LHCN-M2 (cell line): ENCODE measurements around the gene ITGB8. TPM values are rescaled to one million over a fixed set of nuclear protein-coding genes. Genes with fewer than 3 reads are reported as not detected.

Experiments
- DNase-seq: peaks from one replicate; pipeline ENCODE4 v3.0.0-alpha.2; 2012; ENCODE audit warnings: low read depth
- total RNA-seq: library from RNA; depleted of rRNA; stranded (reverse); fragments of >200 nt; gene quantifications from 2 replicates; pipeline ENCODE4 v1.2.3, GENCODE V29; 2014

ITGB8 gene
- total RNA-seq, 1 experiment from 2014 or later: 7.2 TPM

GRCh38 chr7:20340839-20341238 is 10.1 kb downstream of the ITGB8 start:
- no peak for DNase-seq

DNA sequence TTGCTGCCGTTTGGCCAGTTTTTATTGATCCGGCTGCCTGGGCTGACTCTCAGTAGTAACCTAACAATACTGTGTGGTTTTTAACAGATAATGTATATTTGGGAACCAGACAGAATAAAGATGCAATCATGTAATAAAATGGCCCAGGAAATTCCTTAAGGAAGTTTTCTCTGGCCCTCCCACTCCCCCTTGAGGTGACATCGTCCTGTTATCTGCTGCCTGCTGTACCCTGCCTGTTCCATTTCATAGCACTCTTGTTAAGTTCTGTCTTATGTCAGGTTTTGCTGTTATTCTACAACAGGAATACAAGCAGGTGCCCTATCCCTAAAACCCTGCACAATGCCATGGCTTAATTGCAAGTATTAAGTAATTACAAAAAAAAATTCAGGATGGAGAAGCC is 12.5 kb downstream of the ITGB8 start:
- DNase-seq: no peak

GRCh38 chr7:20343941-20344340 is 13.2 kb downstream of the ITGB8 start:
- no peak for DNase-seq

DNA sequence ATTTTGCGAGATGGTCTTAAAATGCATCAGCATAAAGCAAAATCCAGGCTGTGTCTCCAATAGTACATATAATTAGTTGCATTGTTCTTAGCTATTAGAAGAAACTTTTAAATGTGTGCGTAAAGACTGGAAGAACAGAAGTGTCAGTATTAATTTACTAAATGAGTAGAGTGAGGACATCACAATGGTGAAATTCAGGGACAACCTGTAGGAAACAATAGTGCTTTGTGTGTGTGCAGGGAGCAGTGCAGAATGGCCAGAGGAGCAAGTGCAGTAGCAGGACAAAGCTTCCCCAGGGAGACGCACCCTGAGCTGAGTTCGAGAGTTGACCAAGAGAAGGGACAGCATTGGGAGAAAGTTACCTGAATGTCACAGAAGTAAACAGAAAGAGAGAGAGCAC is 13.7 kb downstream of the ITGB8 start:
- DNase-seq: no peak

DNA sequence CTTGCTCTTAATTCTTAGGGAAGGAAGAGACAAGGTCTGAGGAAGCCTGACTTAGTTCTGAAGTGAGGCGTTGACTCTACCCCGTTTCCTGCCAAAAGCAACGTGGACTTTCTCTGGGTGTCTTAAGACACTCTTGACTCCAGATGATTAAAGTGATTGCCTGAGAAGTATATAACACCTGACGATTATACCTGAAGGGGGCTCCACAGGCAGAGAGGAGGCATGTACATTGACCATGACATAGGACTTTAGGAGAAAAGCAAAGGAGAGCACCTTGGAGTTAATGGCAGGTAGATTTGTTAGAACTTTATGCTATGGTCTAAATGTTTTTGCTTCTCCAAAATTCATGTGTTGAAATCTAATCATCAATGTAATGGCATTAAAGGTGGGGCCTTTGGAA is 15.9 kb downstream of the ITGB8 start:
- no peak for DNase-seq

- DNase-seq: no peak
Observed at GRCh38 chr7:20347680-20348079, 17.0 kb downstream of the ITGB8 start.

- DNase-seq: no peak
Observed at GRCh38 chr7:20348125-20348807, 17.6 kb downstream of the ITGB8 start.

GRCh38 chr7:20350518-20350951 is 19.8 kb downstream of the ITGB8 start:
- no peak for DNase-seq

DNA sequence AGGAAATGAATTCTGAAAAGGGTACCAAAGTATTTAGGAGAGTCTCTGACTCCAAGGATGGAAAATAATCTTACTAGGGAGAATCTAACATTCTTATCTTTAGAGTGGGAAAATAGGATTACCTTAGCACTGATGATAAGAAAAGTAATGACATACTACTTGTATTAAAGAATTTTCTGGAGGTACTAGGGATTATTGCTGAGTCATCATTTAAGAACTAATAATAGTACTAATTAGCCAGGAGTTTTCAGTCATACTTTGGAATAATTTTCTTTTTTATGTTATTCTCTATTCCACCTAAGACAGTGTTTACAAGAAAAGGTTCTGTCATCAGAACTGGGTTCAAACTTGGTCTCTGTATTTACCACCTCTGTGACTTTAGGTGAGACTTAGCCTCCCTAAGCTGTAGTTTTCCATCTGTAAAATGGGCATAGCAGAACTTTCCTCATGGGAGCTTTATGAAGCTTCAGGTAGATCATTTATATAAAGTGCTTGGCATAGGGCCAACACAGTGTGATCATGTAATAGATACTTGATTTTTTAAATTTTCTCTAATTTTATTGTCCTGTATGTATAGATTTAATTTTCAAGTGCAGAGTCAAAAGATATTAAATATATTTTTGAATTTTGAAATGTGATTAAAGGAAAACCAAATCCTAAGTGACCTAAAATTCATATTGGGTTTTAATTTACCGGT is 20.4 kb downstream of the ITGB8 start:
- no peak for DNase-seq

DNA sequence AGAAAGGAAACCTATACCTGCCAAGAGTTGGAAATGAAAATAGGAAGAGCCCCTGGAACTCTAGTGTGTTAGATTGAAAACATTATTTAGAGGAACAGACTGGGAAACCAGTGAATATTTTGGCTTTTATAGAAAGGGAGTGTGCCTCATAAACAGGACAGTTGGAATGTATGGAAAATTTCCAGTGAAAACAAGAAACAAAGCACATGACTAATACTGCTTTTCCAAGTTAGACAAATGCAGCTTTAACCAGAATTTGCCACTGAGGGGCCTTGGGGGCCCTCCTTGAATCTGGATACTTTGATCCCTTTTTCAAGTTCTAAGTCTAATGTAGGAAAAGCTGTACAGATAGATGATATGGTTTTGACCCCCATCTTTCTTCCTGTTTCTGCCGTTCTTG is 21.2 kb downstream of the ITGB8 start:
- DNase-seq: peak; percentile 78

DNA sequence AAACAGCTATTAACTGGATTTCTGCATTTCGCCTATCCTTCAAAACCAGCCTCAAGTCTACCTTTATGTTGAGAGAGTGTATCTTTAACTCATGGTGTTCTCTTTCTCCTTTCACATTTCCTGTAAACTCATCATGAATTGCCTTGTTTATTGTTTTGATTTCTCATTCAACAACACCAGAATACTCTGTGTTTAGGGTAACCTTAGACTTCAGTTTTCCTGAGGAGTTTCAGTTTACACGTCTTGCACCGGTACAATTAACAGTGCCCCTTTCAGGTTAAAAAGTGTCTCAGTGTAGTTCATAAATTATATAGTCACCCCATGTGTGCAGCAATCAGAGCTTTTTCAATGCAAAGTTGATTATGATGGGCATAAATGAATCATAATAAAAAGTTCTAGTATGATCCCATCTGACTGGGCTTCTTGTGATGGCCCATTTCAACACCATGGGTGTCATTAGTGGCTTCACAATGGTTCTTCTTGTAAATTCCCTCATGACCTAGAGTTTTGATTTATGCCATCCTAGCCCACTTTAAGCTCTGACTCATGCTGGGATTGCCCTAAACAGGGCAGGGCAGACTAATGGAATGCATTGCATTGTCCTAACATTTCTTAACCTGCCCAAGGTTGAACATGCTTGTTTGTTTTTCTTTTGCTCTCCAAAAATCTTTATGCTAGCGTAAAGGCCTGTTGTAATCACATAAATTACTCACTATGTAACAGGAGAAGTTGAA is 22.0 kb downstream of the ITGB8 start:
- DNase-seq: peak; percentile 91

DNA sequence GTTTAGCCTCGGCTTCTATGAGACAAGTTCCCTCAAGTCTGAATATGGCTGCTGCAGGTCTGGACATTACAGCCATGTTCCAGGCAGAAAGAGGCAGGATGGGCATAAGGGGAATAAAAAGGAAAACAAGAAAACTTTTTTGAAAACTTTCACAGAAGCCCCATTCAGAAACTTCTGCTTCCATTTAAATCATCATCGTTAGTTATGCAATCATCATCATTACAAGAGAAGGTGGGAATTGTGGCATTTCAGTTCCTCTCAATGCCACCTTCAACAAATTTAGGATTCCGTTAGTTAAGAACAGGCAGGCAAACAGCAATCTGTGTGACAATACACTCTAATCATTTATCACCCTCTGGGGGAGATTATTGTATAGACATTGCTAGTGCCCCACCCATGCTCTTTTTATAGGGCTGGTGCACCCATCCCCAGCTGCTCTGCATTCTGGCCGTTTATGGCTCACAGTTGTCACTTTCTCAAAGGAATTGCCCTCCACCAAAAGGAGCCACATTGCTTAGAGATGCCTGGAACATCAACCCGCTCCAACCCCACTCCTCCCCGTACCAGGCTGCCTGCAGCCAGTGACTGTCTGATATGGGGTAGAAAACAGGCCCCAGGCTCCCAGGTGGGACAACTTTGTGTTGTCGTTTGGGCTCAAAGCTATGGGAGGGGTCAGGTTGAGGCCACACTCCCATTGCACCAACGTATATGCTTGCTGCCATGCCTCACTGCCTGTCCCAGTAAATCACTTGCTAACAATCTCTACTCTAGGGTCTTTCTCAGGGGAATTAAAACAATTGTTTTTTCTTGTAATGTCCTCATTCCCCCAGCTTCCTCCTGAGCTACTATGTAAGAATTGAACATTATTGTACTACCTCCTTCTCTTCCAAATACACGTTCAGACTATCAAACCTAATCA is 24.2 kb downstream of the ITGB8 start:
- no peak for DNase-seq

DNA sequence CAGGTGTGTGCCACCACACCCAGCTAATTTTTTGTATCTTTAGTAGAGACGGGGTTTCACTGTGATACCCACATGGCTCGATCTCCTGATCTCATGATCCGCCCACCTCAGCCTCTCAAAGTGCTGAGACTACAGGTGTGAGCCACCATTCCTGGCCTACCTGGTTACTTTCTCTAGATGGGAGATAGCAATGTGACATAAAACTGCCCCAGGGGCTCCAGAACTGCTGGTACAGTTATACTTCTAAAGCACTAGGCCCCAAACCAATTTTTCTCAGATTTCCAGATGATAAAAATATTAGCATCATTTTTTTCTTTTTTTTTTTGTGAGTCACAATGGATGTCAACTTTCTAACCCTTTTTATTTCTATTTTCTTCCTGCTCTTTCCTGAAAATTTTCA is 27.4 kb downstream of the ITGB8 start:
- no peak for DNase-seq

- DNase-seq: no peak
Observed at GRCh38 chr7:20358762-20359282, 28.1 kb downstream of the ITGB8 start.

- DNase-seq: no peak
Observed at GRCh38 chr7:20359341-20359963, 28.8 kb downstream of the ITGB8 start.

DNA sequence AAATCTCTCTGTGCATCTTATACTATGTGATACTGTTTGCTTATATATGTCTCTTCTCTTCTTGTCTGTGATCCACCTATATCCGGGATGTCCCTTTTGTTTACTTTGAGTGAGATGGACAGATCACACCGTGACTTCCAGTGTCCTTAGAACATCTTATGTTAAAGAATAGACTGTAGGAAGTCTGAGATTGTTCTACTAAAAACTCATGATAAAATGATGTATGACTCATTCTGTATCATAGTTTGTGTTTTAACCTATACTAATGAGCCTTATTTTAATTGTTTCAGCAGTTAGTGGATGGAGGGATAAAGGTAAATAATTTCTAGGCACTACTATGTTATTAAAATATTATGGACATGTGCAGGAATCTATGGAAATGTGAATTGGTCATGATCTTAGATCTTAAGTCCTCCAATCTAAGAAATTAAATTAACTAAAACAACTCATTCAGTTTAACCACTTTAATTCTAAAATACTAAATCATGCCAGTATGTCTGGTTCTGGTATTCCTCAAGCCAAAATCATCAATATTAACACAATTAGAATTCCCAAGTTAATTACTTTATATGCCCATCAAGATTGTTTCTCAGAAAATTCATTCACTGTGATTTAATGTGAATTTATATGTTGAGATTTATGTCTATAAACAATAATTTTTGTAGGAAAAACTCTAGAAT is 32.0 kb downstream of the ITGB8 start:
- DNase-seq: no peak

- DNase-seq: no peak
Observed at GRCh38 chr7:20364571-20365196, 34.0 kb downstream of the ITGB8 start.

DNA sequence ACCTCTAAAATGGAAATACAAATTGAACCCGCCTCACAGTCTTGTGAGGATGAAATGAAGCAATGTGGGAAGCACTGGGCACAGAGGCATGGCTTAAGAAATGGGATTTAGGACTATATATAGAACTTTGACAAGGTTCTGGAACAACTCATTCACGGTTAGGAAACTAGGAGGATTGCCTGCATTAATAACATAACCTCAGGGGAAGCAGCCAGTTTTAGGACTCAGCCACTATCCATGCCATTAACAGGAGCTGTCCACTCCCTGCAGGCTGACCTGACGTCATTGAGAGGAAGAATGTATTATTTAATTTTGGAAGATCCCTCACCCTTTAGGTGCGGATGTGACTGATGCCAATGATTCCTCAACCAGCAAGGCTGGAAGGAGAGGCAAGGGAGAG is 34.8 kb downstream of the ITGB8 start:
- DNase-seq: no peak

DNA sequence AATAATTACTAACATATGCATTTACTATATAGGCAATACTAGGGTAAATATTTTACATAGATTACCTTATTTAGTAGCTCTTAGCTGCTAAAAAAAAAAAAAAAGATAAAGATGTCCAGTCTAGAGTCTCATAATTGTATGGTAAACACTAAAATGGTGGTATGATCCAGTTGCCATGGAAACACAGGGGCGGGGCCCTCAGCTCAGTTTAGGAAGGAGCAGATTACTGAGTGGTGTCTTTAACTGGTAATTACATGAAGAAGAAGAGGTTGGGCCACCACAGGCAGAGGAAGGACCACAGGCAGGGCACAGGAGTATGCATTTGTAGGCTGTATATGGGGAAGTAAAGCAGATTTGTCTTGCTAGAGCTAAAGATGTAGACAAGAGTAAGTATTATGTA is 43.7 kb downstream of the ITGB8 start:
- no peak for DNase-seq

DNA sequence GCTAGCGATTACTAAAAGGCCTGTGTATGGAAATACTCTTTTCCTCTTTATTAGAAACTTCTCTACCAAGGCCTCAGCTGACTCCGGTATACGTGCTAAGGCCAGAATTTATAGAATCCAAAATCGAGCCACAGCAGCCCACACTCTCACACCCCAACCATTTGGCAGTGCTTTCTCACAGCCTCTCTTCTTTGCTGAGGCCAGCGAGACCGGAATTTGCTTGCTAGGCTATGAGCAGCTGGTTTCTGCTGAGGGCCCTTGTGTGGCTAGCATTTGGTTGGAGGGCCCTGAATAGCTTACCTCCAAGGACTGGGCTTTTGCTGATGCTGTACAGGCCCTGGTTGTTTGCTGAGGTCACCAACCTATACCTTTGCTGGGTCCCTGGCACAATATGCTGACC is 46.1 kb downstream of the ITGB8 start:
- no peak for DNase-seq
